K562 (cell line): Measurements from ENCODE around the gene GOLPH3. TPM values are rescaled to one million over a fixed set of nuclear protein-coding genes. Genes with fewer than 3 reads are reported as not detected.

Experiments
- CREB3L1 ChIP-seq: fragments of 450-650 bp; IDR thresholded peaks from 2 replicates; pipeline ENCODE4 v1.6.1; 2014; ENCODE audit warnings: low read depth, mild to moderate bottlenecking, moderate library complexity, borderline replicate concordance
- HNRNPH1 ChIP-seq: fragments of 200-400 bp; formaldehyde crosslinking; optimal IDR thresholded peaks from 2 replicates; pipeline ENCODE3; 2017; ENCODE audit warnings: low read depth, mild to moderate bottlenecking, low read length, moderate library complexity
- KDM4B ChIP-seq, 2 experiments: fragments of 450-650 bp in 1 of 2; sonication (generic) in 1 of 2; IDR thresholded peaks; 2 replicates each; pipeline ENCODE4 v1.6.1; 2016 to 2017; ENCODE audit warnings: borderline replicate concordance in 2 of 2, antibody characterized with exemption in 1 of 2, low read depth in 1 of 2, mild to moderate bottlenecking in 1 of 2
- MAZ ChIP-seq, 2 experiments: fragments of 450-650 bp in 1 of 2; sonication (generic) in 1 of 2; formaldehyde crosslinking; IDR thresholded peaks in 1 of 2; conservative IDR thresholded peaks in 1 of 2; 2 replicates each; pipeline versions ENCODE4 v1.4.0 to v1.5.0; 2020; ENCODE audit warnings: mild to moderate bottlenecking in 1 of 2, missing genetic modification reagents in 1 of 2
- POLR3G ChIP-seq: IDR thresholded peaks from 2 replicates; pipeline ENCODE4 v1.6.1; 2011; ENCODE audit not compliant: insufficient read length, insufficient replicate concordance; ENCODE audit errors: extremely low read depth
- SIX5 ChIP-seq, 2 experiments: IDR thresholded peaks; 2 replicates each; pipeline ENCODE4 v1.6.1; 2011; ENCODE audit warnings: low read length in 2 of 2, borderline replicate concordance in 1 of 2, low read depth in 1 of 2, mild to moderate bottlenecking in 1 of 2, moderate library complexity in 1 of 2; ENCODE audit not compliant: insufficient read depth in 1 of 2
- XRCC4 ChIP-seq: IDR thresholded peaks from one replicate; pipeline ENCODE4 v1.6.1; 2011; ENCODE audit not compliant: insufficient read depth, insufficient read length; ENCODE audit errors: extremely low read depth
- ZBTB8A ChIP-seq: fragments of 450-650 bp; IDR thresholded peaks from 2 replicates; pipeline ENCODE4 v1.6.1; 2018; ENCODE audit warnings: mild to moderate bottlenecking, moderate library complexity; ENCODE audit not compliant: partially characterized antibody
- ZKSCAN1 ChIP-seq: fragments of 150-350 bp; IDR thresholded peaks from 2 replicates; pipeline ENCODE4 v1.6.1; 2016; ENCODE audit warnings: low read depth, low read length
- polyA plus RNA-seq, 8 experiments: library from polyadenylated mRNA; depleted of rRNA in 4 of 8; stranded (reverse) in 5 of 8; unstranded in 3 of 8; fragments of >200 nt; fragmentation: Nextera tagmentation in 2 of 8; fragmentation: Illumina TruSeq in 1 of 8; extraction: Ambion mirVana in 2 of 8; extraction: Trizol in 1 of 8; gene quantifications; 2 replicates each; pipeline versions ENCODE4 v1.2.1 to v1.2.3, GENCODE V29; 2011 to 2014; ENCODE audit warnings: inconsistent platforms in 1 of 8, missing spikeins in 1 of 8
- total RNA-seq, 7 experiments: library from RNA; depleted of rRNA in 6 of 7; stranded (reverse); fragments of >200 nt in 6 of 7; fragmentation: Illumina TruSeq in 2 of 7; extraction: Trizol in 2 of 7; gene quantifications; 2 replicates each; pipeline versions ENCODE4 v1.2.1 to v1.2.3, GENCODE V29; 2011 to 2021; ENCODE audit warnings: low replicate concordance in 1 of 7

Gene GOLPH3
- total and polyA plus RNA-seq, 9 of the 15 experiments (the other 6 are each of a cell fraction or from before 2014, with no cell fraction given), result 18.8 to 94.6 (median 55.1) TPM

- TF ChIP-seq POLR3G (no peak), XRCC4 (no peak), SIX5 (IDR thresholded peaks at IDR 0.05; ENCODE audit: borderline replicate concordance in 1 of 2, insufficient read depth in 1 of 2, low read depth in 1 of 2, low read length in 2 of 2) (no peak), ZKSCAN1 (no peak), CREB3L1 (no peak), KDM4B (IDR thresholded peaks at IDR 0.05; ENCODE audit: borderline replicate concordance in 2 of 2, low read depth in 1 of 2) (no peak), HNRNPH1 (no peak), ZBTB8A (no peak), MAZ (CRISPR knock-in tag; conservative IDR thresholded peaks at IDR 0.05 in 1 of 2, IDR thresholded peaks at IDR 0.05 in 1 of 2) (no peak)
Observed at GRCh38 chr5:32182463-32183063, 8.4 kb upstream of the GOLPH3 start (continued).
